Activated CD4-positive, alpha-beta T cell treated with anti-CD3 and anti-CD28 coated beads, Interleukin-10, Interleukin-2, amounts not matched to agents 100 ng/mL and 50 ng/mL, durations not matched to agents 16 hours and 8 hours (primary cell): ENCODE results near the gene DISP3.
A peak's percentile ranks its signal among the peaks of the same experiment; 100 is the strongest.

Experiments used
- DNase-seq: peaks from one replicate; pipeline ENCODE4 v3.0.0-alpha.2; 2020

DISP3 gene

DNA sequence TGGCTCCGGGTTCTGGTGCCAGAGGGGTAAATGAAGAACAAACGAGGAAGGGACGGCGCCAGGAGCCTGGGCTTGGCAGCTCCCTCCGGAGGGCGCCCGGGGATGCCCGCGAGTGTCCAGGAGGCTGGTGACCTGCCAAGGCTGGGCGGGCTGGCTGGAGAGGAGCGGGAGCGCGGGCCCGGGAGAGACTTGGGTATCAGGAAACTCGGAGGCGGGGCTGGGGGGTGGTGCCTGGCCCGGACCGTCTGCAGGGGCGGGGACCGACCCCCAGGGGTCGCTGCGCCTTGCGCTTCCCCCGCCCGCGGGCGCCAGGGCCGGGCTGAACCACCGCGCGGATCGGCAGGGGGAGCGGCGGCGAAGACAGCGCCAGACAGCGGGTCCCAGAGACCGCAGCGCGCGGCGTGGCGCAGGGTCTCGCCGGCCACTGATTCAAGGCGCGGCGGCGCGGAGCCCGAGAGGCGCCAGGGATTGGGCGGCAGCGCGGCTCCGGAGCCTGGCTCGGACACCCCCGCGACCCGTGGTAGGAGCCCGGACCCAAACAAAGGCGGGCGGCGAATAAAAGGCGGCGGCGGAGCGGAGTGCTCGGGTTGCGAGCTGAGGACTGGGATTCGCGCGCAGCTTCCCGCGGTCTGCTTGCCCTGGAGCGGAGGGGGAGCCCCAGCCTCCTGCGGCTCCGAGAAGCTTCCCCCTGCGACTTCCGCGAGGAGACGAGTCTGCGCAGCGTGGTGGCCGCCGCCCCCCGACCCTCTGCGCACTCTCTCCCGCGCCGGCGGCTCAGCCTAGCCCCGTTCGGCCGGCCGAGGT, at the start of gene DISP3:
Gene DISP3, plus strand, starts transcription at position 585 of the 804 bp plus-strand sequence. CDS start 21,838 bp downstream, outside the sequence.
- DNase-seq, result peak; percentile 81

GRCh38 chr1:11429226-11429625, 49.7 kb upstream of the DISP3 start:
- no peak for DNase-seq

GRCh38 chr1:11429935-11430334, 49.0 kb upstream of the DISP3 start:
- no peak for DNase-seq

DNA sequence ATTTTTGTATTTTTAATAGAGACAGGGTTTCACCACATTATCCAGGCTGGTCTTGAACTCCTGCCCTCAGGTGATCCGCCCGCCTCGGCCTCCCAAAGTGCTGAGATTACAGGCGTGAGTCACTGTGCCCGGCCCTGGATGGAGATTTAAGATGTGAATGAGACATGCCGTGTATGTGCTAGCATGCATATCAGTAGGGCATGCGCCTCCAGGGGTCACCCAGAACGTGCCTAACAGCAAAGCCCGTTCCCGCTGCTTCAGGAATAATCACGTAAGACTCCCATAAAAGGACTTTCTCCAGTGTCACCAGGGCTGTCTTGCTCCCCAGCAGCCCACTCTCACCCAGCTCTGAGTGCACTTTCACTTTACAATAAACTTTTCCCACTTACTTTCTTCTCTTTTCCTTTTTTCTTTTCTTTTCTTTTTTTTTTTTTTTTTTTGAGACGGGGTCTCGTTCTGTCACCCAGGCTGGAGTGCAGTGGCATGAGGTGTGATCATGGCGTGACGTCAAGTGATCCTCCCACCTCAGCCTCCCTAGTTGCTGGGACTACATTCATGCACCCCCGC, 46.9 kb upstream of the DISP3 start:
- no peak for DNase-seq

DNA sequence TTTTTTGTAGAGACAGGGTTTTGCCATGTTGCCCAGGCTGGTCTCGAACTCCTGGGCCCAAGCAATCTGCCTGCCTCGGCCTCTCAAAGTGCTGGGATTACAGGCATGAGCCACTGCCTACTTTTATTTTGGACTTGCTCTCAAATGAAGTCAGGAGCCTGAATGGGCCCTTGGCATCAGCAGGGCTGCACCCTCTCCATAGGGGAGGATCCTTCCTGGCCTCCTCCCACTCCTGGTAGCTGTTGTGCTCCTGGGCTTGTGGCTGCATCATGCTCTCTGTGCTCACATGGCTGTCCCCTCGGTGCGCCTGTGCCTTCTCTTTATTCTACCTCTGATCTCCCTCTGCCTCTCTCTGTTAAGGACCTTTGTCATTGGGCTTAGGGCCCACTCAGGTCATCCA, 46.4 kb upstream of the DISP3 start:
- no peak for DNase-seq

DNA sequence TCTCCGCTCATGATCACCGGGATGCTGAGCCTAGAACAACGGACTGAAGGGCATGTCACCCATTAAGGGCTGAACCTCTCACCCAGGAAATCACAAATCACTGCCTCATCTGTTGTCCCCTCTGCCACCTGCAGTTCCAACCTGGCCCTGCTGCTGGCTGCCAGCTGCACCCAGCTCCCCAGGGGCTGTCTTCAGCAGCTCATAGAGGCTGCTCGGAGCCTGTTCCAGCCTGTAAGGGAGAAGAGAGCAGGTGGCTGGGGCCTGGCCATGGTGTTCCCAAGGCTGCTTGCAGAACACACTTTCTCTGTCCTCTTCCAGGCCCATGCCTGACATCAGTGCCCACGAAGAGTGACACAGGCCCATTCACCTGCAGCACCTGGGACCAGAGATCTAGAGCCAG, 44.5 kb upstream of the DISP3 start:
- no peak for DNase-seq

DNA sequence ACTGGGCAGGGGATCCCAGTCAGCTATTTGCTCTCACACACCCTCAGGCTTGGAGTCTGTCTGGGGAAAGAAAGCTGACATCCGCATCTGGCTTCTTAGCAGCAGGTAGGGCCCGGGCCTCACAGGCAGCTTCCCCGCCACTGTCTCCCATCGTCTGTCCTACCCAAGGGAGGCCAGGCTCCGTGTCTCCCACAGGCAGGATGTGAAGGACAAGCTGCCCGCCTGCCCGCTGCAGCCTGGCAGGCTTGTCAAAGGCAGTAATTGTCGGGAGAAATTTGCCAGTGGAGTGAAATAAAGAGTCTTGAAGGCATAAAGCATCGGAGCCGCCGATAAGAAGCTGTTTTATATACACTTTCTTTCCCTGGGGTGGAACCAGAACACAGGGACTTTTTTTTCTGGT, 44.0 kb upstream of the DISP3 start:
- DNase-seq, result no peak

DNA sequence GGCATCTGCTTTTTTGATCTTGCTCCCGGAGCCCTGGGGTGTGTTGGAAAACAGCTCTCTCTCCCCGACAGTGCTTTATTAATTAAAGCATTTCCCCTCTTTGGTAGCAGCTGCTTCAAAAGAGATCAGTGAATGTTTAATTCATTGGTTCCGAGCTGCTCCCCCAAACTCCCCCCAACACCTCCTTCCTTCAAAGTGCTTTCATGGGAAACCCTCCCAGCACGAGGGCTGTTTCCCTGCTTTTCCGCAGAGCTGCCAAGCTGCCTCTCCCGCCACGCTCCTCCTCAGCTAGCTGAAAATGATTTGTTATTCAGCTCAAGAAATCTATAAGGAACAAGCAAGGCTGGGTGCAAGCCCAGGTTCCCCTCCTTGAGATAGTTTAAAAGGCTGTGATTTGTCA, 40.0 kb upstream of the DISP3 start:
- DNase-seq, result no peak

- DNase-seq, result no peak
These were observed 37.6 kb upstream of the DISP3 start for GRCh38 chr1:11441211-11441952.

DNA sequence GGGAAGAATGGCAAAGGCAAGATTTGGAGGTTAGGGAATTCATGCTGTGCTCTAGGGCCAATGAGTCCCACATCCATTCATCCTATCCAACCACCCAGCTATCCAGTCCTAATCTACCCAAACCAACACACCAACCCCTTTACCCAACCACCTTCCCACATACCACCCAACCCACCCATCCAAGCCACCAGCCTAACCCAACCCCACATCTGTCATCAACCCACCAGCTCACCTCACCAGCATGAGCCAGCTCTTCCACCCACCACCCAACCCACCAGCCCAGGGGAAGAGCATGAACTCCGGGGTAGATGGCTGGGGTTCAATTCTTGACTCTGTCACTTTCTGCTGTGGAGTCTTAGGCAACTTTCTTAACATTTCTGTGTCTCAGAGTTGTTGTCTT, 35.9 kb upstream of the DISP3 start:
- DNase-seq, result no peak

DNA sequence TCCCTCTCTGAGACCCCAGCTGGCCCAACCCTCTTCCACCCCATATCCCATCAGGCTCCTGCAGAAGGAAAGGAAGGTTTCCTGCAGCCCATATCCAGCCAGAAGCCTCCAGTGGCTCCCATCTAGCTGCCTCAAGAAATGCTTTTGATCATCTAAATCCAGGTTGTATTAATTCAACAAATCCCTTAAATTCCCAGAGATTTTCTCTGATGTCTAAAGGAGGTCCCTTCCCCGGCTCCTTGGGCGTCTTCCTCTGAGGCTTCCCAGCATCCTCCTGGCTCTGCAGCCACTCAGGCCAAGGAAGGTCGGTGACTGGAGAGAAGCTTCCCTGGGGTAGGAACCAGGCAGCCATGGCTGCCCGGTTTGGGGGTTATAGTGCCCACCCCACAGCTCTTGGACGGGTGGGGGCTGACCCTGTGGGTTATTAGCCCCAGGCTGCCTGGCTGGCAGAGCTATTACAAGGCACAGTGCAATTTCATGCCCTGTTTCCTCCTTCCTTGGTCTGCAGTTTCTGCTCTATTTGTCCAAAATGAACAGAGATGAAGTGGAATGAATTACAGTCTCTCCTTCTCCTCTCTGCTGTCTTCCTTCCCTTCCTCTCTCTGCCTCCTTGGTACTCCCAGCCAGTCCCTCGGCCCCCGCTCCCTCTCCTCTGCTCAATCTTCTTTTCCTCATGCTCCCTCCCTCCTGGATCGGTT, 34.8 kb upstream of the DISP3 start:
- no peak for DNase-seq

DNA sequence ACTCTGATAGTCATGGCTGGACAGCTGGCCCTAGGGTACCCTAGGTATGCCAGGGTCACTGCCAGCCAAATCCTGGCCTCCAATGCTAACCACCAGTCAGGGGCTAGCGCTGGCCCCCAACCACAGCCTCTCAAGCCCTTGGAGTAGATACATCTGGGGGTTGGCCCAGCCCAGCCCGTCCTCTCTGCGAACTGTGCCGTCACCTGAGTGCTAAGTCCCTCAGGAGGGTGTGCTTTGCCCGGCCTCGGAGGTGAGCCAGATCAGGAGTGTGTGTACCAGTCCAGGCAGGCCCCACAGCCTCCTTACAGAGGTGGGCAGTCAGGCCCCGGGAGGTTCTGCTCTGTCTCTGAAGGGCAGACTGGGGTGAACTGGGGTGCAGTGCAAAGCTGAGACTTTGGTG, 34.0 kb upstream of the DISP3 start:
- no peak for DNase-seq

- no peak for DNase-seq
These were observed 31.1 kb upstream of the DISP3 start for GRCh38 chr1:11447903-11448302.

- DNase-seq, result no peak
These were observed 30.4 kb upstream of the DISP3 start for GRCh38 chr1:11448373-11449099.

DNA sequence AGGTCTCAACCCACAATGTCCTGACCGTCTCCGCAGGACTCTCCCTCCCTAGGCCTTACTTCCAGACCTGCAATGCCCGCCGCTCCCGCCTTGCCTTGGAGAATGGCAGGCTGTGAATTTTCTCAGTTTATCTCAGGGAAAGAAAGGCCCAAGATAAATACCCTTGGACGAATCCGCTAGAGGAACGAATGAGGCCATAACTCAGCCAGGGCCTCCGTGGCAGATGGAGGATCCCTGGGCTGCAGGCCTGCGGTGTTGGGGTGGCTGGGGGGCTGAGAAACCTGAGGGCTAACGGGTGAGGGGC, 29.9 kb upstream of the DISP3 start:
- DNase-seq, result no peak

DNA sequence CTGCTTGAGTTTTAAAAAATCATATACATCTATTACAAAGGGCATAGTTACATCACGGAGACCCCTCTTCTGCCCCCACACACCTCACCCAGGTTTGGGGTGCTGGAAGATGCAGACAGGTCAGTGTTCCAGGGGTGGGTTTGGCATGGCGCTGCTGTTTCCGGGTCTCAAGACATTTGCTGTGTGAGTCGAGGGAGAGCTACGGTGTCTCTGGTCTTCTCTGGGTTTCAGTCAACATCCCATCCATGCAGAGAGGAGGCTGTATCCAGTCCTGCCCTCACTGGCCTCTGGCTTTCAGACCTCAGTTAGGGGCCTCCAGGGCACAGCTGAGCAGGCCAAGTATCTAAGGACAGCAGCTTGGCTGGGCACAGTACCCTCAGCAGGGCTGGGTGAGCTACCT, 28.6 kb upstream of the DISP3 start:
- DNase-seq, result no peak

GRCh38 chr1:11453742-11454491, 25.0 kb upstream of the DISP3 start:
- no peak for DNase-seq

- DNase-seq, result no peak
These were observed 22.9 kb upstream of the DISP3 start for GRCh38 chr1:11455967-11456570.

DNA sequence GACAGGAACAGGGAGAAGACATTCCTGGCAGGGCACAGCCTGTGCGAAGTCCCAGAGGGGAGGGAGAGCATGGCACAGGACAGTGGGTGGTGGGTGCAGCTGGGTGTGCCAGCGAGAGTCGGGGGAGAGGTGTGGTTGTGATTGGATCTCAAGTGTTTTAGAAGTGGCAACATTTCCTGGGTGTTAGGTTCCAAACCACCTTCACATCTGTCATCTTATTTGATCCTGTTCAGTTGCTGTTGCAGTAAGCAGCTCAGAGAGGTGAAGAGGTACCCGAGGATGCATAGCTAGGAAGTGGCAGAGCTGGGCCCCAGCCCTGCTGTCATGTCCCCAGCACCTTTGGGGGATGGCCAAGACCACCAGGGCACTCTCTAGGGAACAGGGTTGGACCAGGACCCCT, 22.0 kb upstream of the DISP3 start:
- DNase-seq, result no peak

DNA sequence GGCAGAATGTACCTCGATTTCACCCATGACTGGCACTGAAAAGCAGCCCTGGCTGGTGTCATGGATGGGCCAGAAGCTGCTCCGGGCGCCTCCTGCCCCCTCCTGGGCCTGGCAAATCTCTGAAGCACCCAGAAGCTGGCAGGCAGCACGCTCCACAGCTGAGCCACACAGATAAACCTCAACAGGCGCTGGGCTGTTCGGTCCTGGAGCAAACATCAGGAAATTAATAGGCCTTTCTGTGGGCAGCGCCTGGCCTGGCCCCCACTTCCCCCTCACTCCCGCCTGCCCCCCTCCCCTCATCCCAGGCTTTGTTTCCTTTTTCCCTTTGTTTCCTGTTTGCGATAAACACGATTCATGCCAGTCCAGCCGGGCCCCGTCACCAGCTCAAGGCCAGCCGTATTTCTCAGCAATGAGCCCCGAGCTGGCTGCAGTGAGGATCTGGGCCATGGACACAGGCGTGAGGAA, 20.1 kb upstream of the DISP3 start:
- no peak for DNase-seq

DNA sequence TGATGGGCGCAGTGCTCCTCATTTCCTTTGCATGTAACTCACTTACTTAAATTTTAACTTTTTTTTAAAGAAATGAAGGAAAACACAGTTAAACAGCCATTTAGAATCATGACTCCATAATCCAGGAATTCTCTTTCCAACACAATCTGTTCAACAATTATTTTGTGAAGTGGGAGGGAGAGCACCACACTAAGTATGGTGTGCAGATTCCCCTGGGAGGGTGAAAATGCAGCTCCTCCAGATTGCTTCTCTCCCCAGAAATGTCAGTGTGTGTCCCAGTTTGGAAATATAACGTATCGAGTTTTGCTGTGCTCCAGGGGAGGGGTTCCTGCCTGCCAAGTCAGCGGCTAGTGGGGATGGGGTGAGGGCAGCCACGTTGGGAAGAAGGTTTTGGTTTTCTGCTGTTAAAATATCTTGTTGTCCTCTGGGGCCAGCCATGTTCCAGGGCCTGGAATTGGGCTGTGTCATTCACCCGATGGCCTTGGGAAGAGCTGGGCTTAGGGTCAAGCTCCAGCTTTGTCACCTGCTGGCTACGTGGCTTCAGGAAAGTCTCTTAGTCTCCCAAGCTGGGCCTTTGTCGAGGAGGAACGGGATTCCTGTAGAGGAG, 17.3 kb upstream of the DISP3 start:
- DNase-seq, result no peak
